DND-41 (cell line): ENCODE results near the gene NNMT.

Experiments
- CTCF ChIP-seq: IDR thresholded peaks from 2 replicates; pipeline ENCODE4 v1.5.1; 2012; ENCODE audit warnings: borderline replicate concordance, low read length, moderate library complexity, mild to moderate bottlenecking; ENCODE audit not compliant: poor library complexity, severe bottlenecking; ENCODE audit errors: extremely low read depth
- EZH2 ChIP-seq: IDR thresholded peaks from 3 replicates; pipeline ENCODE4 v1.6.1; 2012; ENCODE audit warnings: borderline replicate concordance, low read depth, mild to moderate bottlenecking, moderate library complexity, low read length, inconsistent platforms; ENCODE audit not compliant: severe bottlenecking

GRCh38 chr11:114317787-114318137 is 21.6 kb downstream of the NNMT start:
- peak; percentile 23 for TF ChIP-seq CTCF
- no peak for TF ChIP-seq EZH2
